LNCAP (cell line): ENCODE data around the gene JKAMP.

ENCODE experiments used
- CTCF ChIP-seq: fragments of 450-650 bp; IDR thresholded peaks from 2 replicates; pipeline ENCODE4 v1.5.1; 2017; ENCODE audit warnings: mild to moderate bottlenecking

The JKAMP gene

GRCh38 chr14:59454139-59454538 lies 30.2 kb upstream of the JKAMP start:
- TF ChIP-seq CTCF, result no peak

GRCh38 chr14:59455411-59455810 lies 28.9 kb upstream of the JKAMP start:
- TF ChIP-seq CTCF, result no peak

- TF ChIP-seq CTCF, result no peak
These were observed 25.8 kb upstream of the JKAMP start for GRCh38 chr14:59458486-59458885.

- no peak for TF ChIP-seq CTCF
These were observed 23.9 kb upstream of the JKAMP start for GRCh38 chr14:59460378-59460777.

- TF ChIP-seq CTCF, result no peak
These were observed 22.4 kb upstream of the JKAMP start for GRCh38 chr14:59461891-59462290.

- TF ChIP-seq CTCF, result no peak
These were observed 20.4 kb upstream of the JKAMP start for GRCh38 chr14:59463787-59464485.

GRCh38 chr14:59464486-59465315 lies 19.6 kb upstream of the JKAMP start:
- TF ChIP-seq CTCF, result no peak
